HepG2 (cell line): ENCODE results near the gene IGSF21. TPM values are rescaled to one million over a fixed set of nuclear protein-coding genes. Genes with fewer than 3 reads are reported as not detected.

Experiments
- ATAC-seq: fragments of 200-7000 bp; cut with Tn5 transposase; 3 replicates; pipeline ENCODE4 v1.9.1; 2020; ENCODE audit warnings: mild to moderate bottlenecking, moderate library complexity
- BruUV-seq: library from RNA; stranded (reverse); fragments of 400-500 nt; replicated peaks from 2 replicates; lab custom pipeline; 2021; lab: Mats Ljungman, UMichigan
- CTCF ChIA-PET: fragments of 300-600 bp; formaldehyde crosslinking; extraction: SDS; loops from one replicate; lab custom pipeline; 2021; ENCODE audit warnings: low total read pairs, inconsistent platforms, low intra/inter-chr PET ratio; lab: Yijun Ruan, JAX
- POLR2A ChIA-PET: fragments of 350-600 bp; sonication (Branson Sonifier 250); formaldehyde crosslinking; loops from one replicate; lab custom pipeline; 2020; ENCODE audit warnings: antibody characterized with exemption, inconsistent platforms; lab: Yijun Ruan, JAX
- DNase-seq: peaks from one replicate; pipeline ENCODE4 v3.0.0-alpha.2; 2015; ENCODE audit warnings: low spot score
- FAIRE-seq: peaks from 3 replicates; lab custom pipeline; 2011; peaks lifted over from hg19 to GRCh38; lab: Jason Lieb, UNC
- H2AFZ ChIP-seq: one replicate; pipeline ENCODE4 v1.6.1; 2011; ENCODE audit warnings: low read length, inconsistent platforms
- H3K27ac ChIP-seq: fragments of 300-600 bp; 3 replicates; pipeline ENCODE4 v1.8.0; 2011; ENCODE audit warnings: mixed run types, mild to moderate bottlenecking, mixed read lengths, low read length, inconsistent platforms; ENCODE audit not compliant: insufficient read depth; ENCODE audit errors: extremely low read length
- H3K27me3 ChIP-seq, 2 experiments: fragments of 200-600 bp in 1 of 2; 2 replicates in 1 of 2; 3 replicates in 1 of 2; pipeline versions ENCODE4 v1.6.0 to v1.8.0; 2011; ENCODE audit warnings: low read length in 2 of 2, mild to moderate bottlenecking in 2 of 2, moderate library complexity in 2 of 2, inconsistent platforms in 1 of 2; ENCODE audit not compliant: insufficient read depth in 2 of 2, control insufficient read depth in 1 of 2
- H3K36me3 ChIP-seq, 2 experiments: fragments of 200-600 bp in 1 of 2; replicated peaks in 1 of 2; 2 replicates in 1 of 2; 3 replicates in 1 of 2; pipeline versions ENCODE4 v1.5.1 to v1.8.0; 2011; ENCODE audit warnings: low read length in 2 of 2, inconsistent platforms in 1 of 2; ENCODE audit not compliant: insufficient read depth in 2 of 2, control insufficient read depth in 1 of 2
- H3K4me1 ChIP-seq: 2 replicates; pipeline ENCODE4 v1.5.1; 2012; ENCODE audit warnings: low read length, inconsistent platforms; ENCODE audit not compliant: insufficient read depth
- H3K4me2 ChIP-seq: 2 replicates; pipeline ENCODE4 v1.6.0; 2011; ENCODE audit warnings: low read depth, low read length, inconsistent platforms
- H3K4me3 ChIP-seq, 3 experiments: fragments of 200-600 bp in 1 of 3; sonication (generic), shearing (Covaris generic) in 1 of 3; replicated peaks in 1 of 3; 2 replicates each; pipeline ENCODE4 v1.5.1; 2011 to 2016; ENCODE audit warnings: low read length in 3 of 3, inconsistent platforms in 2 of 3, low read depth in 2 of 3, mild to moderate bottlenecking in 2 of 3, control low read depth in 1 of 3, mixed read lengths in 1 of 3; ENCODE audit not compliant: insufficient read depth in 1 of 3
- H3K79me2 ChIP-seq: one replicate; pipeline ENCODE4 v1.6.1; 2011; ENCODE audit warnings: low read length, inconsistent platforms; ENCODE audit not compliant: insufficient read depth
- H3K9ac ChIP-seq: 2 replicates; pipeline ENCODE4 v1.6.0; 2011; ENCODE audit warnings: mild to moderate bottlenecking, low read depth, low read length, inconsistent platforms; ENCODE audit not compliant: insufficient read depth
- H3K9me3 ChIP-seq: 2 replicates; pipeline ENCODE4 v1.5.1; 2012; ENCODE audit warnings: mild to moderate bottlenecking, low read length
- H4K20me1 ChIP-seq: 2 replicates; pipeline ENCODE4 v1.6.0; 2011; ENCODE audit warnings: inconsistent platforms, mild to moderate bottlenecking, low read length, moderate library complexity; ENCODE audit not compliant: insufficient read depth
- ARNT ChIP-seq: fragments of 450-650 bp; IDR thresholded peaks from 2 replicates; pipeline ENCODE4 v1.6.1; 2017
- BCL6 ChIP-seq: IDR thresholded peaks from 2 replicates; pipeline ENCODE4 v1.6.1; 2016; ENCODE audit warnings: missing genetic modification reagents, missing compliant biosample characterization
- CCDC6 ChIP-seq: sonication (generic); formaldehyde crosslinking; IDR thresholded peaks from 2 replicates; pipeline ENCODE4 v1.8.1; 2022; ENCODE audit warnings: mild to moderate bottlenecking, missing genetic modification reagents, moderate library complexity
- KLF15 ChIP-seq: sonication (generic); formaldehyde crosslinking; IDR thresholded peaks from 2 replicates; pipeline ENCODE4 v1.8.1; 2023; ENCODE audit warnings: borderline replicate concordance, mild to moderate bottlenecking, inconsistent platforms, missing genetic modification reagents, mixed read lengths
- MXI1 ChIP-seq: IDR thresholded peaks from 3 replicates; pipeline ENCODE4 v1.6.1; 2012; ENCODE audit warnings: low read depth, low read length, inconsistent platforms, borderline replicate concordance
- RBM39 ChIP-seq: fragments of 200-400 bp; formaldehyde crosslinking; IDR thresholded peaks from one replicate; pipeline ENCODE4 v1.6.1; 2018; ENCODE audit warnings: antibody characterized with exemption, mild to moderate bottlenecking, low read depth, low read length; ENCODE audit not compliant: poor library complexity, severe bottlenecking
- ZNF205 ChIP-seq: IDR thresholded peaks from 2 replicates; pipeline ENCODE4 v1.6.1; 2018; ENCODE audit warnings: missing biosample characterization, missing genetic modification reagents
- ZNF264 ChIP-seq: sonication (generic); formaldehyde crosslinking; IDR thresholded peaks from 2 replicates; pipeline ENCODE4 v1.4.0; 2020; ENCODE audit warnings: missing genetic modification reagents
- ZNF317 ChIP-seq: sonication (generic); formaldehyde crosslinking; IDR thresholded peaks from 2 replicates; pipeline ENCODE4 v1.5.0; 2020; ENCODE audit warnings: mild to moderate bottlenecking, missing genetic modification reagents
- ZNF329 ChIP-seq: sonication (generic); formaldehyde crosslinking; IDR thresholded peaks from 2 replicates; pipeline ENCODE4 v1.9.0; 2021; ENCODE audit warnings: low read depth, mild to moderate bottlenecking, missing genetic modification reagents
- ZNF629 ChIP-seq: sonication (generic); formaldehyde crosslinking; conservative IDR thresholded peaks from 2 replicates; pipeline ENCODE4 v1.5.0; 2020; ENCODE audit warnings: missing genetic modification reagents
- ZSCAN25 ChIP-seq: sonication (generic); formaldehyde crosslinking; IDR thresholded peaks from 2 replicates; pipeline ENCODE4 v1.8.0; 2022; ENCODE audit warnings: mild to moderate bottlenecking, missing genetic modification reagents
- WGBS: methylation state at CpG from one replicate; pipeline ENCODE4 v1.1.6; 2017; ENCODE audit warnings: low lambda C conversion rate; 5-methylcytosine and 5-hydroxymethylcytosine counted together
- in situ Hi-C: cut with HindIII; loops from 2 replicates; pipeline ENCODE4 v1.10.0; 2017; ENCODE audit warnings: low pct_unique_long_range_greater_than_20kb; ENCODE audit not compliant: extremely low pct_ligation_motif_present
- intact Hi-C: fragments of 100-400 bp; cut with micrococcal nuclease; formaldehyde crosslinking; loops from one replicate; pipeline ENCODE4 v1.10.0; 2022; ENCODE audit not compliant: unreplicated experiment
- polyA plus RNA-seq, 8 experiments: library from polyadenylated mRNA; depleted of rRNA in 3 of 8; stranded (reverse) in 7 of 8; unstranded in 1 of 8; fragments of >200 nt; fragmentation: Illumina TruSeq in 4 of 8; extraction: Trizol in 4 of 8; gene quantifications; 2 replicates each; pipeline versions ENCODE4 v1.2.1 to v1.2.3, GENCODE V29; 2011 to 2016; ENCODE audit warnings: low read depth in 4 of 8, missing spikeins in 1 of 8, mixed read lengths in 1 of 8; ENCODE audit not compliant: insufficient read depth in 1 of 8
- total RNA-seq, 5 experiments: library from RNA; depleted of rRNA; stranded (reverse); fragments of >200 nt; fragmentation: Illumina TruSeq; extraction: Trizol; gene quantifications; 2 replicates each; pipeline ENCODE4 v1.2.3, GENCODE V29; 2016; ENCODE audit warnings: low read depth in 1 of 5
- TF ChIP-seq, protein P1 (sequence below): sonication (generic); formaldehyde crosslinking; IDR thresholded peaks from 2 replicates; pipeline ENCODE4 v1.5.1; 2020; ENCODE audit warnings: mild to moderate bottlenecking, missing genetic modification reagents, borderline replicate concordance
- TF ChIP-seq, protein P2 (sequence below): sonication (generic); formaldehyde crosslinking; IDR thresholded peaks from 2 replicates; pipeline ENCODE4 v1.5.0; 2020; ENCODE audit warnings: mild to moderate bottlenecking, missing genetic modification reagents
- TF ChIP-seq, protein P3 (sequence below): sonication (generic); formaldehyde crosslinking; IDR thresholded peaks from 2 replicates; pipeline ENCODE4 v1.8.1; 2022; ENCODE audit warnings: low read depth, mild to moderate bottlenecking, missing genetic modification reagents

IGSF21 gene
- total and polyA plus RNA-seq, 2 of the 13 experiments (the other 11 are each of a cell fraction or from before 2014, with no cell fraction given) = not detected

DNA sequence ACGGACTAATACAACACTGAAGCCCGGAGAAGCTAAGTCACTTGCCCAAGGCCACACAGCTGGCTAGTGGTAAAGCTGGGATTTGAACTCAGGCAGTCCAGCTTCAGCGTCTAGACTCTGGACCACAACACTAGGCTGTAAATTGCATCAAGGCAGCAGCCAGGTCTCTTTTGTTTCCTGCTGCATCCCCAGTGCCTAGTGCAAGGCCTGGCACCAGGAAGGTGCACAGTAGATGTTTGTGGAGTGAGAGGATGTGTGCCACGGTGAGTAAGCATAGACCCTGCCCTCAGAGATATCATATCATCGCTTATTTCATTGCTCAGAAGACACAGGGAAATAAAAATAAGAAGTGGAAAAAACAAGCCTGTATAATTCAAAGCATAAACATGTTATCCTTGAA lies 40.9 kb downstream of the IGSF21 start:
- H3K36me3 ChIP-seq = no peaks in the 10 kb centered on the region
- FAIRE-seq = no peak
- in situ Hi-C loops = no loop called here
- no peaks in the 10 kb centered on the region for H3K79me2 ChIP-seq
- intact Hi-C loops = no loop called here
- no peak overlapping the region for H3K4me3 ChIP-seq
- peaks cover 3 to 47% of the 10 kb centered on the region in 2 experiments; a peak in 3 of 5 replicates for H3K27me3 ChIP-seq
- no peak for DNase-seq
- H4K20me1 ChIP-seq = no peaks in the 10 kb centered on the region
- POLR2A ChIA-PET = no interaction called here
- H3K27ac ChIP-seq = no peak overlapping the region
- no peak overlapping the region for H3K4me2 ChIP-seq
- no peaks in the 10 kb centered on the region for H3K9me3 ChIP-seq
- ATAC-seq = no peak
- WGBS = 20% methylated on average over 4 of the region's 5 CpGs
- BruUV-seq = no TSS peak
- H3K4me1 ChIP-seq = no peaks in the 10 kb centered on the region
- CTCF ChIA-PET = no interaction called here
- no peak overlapping the region for H2AFZ ChIP-seq
- no peak overlapping the region for H3K9ac ChIP-seq
- TF ChIP-seq, protein P1, sequence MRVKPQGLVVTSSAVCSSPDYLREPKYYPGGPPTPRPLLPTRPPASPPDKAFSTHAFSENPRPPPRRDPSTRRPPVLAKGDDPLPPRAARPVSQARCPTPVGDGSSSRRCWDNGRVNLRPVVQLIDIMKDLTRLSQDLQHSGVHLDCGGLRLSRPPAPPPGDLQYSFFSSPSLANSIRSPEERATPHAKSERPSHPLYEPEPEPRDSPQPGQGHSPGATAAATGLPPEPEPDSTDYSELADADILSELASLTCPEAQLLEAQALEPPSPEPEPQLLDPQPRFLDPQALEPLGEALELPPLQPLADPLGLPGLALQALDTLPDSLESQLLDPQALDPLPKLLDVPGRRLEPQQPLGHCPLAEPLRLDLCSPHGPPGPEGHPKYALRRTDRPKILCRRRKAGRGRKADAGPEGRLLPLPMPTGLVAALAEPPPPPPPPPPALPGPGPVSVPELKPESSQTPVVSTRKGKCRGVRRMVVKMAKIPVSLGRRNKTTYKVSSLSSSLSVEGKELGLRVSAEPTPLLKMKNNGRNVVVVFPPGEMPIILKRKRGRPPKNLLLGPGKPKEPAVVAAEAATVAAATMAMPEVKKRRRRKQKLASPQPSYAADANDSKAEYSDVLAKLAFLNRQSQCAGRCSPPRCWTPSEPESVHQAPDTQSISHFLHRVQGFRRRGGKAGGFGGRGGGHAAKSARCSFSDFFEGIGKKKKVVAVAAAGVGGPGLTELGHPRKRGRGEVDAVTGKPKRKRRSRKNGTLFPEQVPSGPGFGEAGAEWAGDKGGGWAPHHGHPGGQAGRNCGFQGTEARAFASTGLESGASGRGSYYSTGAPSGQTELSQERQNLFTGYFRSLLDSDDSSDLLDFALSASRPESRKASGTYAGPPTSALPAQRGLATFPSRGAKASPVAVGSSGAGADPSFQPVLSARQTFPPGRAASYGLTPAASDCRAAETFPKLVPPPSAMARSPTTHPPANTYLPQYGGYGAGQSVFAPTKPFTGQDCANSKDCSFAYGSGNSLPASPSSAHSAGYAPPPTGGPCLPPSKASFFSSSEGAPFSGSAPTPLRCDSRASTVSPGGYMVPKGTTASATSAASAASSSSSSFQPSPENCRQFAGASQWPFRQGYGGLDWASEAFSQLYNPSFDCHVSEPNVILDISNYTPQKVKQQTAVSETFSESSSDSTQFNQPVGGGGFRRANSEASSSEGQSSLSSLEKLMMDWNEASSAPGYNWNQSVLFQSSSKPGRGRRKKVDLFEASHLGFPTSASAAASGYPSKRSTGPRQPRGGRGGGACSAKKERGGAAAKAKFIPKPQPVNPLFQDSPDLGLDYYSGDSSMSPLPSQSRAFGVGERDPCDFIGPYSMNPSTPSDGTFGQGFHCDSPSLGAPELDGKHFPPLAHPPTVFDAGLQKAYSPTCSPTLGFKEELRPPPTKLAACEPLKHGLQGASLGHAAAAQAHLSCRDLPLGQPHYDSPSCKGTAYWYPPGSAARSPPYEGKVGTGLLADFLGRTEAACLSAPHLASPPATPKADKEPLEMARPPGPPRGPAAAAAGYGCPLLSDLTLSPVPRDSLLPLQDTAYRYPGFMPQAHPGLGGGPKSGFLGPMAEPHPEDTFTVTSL (CRISPR knock-in tag) = no peak
- TF ChIP-seq KLF15 (CRISPR knock-in tag) = no peak
- TF ChIP-seq ZNF329 (CRISPR knock-in tag) = no peak
- no peak for TF ChIP-seq ZSCAN25
- TF ChIP-seq ARNT = no peak
- no peak for TF ChIP-seq ZNF264 (CRISPR knock-in tag)
- TF ChIP-seq ZNF317 = no peak
- no peak for TF ChIP-seq MXI1
- no peak for TF ChIP-seq ZNF629 (CRISPR knock-in tag)
- no peak for TF ChIP-seq CCDC6
- TF ChIP-seq, protein P2, sequence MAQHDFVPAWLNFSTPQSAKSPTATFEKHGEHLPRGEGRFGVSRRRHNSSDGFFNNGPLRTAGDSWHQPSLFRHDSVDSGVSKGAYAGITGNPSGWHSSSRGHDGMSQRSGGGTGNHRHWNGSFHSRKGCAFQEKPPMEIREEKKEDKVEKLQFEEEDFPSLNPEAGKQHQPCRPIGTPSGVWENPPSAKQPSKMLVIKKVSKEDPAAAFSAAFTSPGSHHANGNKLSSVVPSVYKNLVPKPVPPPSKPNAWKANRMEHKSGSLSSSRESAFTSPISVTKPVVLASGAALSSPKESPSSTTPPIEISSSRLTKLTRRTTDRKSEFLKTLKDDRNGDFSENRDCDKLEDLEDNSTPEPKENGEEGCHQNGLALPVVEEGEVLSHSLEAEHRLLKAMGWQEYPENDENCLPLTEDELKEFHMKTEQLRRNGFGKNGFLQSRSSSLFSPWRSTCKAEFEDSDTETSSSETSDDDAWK (CRISPR knock-in tag) = no peak
- TF ChIP-seq, protein P3, sequence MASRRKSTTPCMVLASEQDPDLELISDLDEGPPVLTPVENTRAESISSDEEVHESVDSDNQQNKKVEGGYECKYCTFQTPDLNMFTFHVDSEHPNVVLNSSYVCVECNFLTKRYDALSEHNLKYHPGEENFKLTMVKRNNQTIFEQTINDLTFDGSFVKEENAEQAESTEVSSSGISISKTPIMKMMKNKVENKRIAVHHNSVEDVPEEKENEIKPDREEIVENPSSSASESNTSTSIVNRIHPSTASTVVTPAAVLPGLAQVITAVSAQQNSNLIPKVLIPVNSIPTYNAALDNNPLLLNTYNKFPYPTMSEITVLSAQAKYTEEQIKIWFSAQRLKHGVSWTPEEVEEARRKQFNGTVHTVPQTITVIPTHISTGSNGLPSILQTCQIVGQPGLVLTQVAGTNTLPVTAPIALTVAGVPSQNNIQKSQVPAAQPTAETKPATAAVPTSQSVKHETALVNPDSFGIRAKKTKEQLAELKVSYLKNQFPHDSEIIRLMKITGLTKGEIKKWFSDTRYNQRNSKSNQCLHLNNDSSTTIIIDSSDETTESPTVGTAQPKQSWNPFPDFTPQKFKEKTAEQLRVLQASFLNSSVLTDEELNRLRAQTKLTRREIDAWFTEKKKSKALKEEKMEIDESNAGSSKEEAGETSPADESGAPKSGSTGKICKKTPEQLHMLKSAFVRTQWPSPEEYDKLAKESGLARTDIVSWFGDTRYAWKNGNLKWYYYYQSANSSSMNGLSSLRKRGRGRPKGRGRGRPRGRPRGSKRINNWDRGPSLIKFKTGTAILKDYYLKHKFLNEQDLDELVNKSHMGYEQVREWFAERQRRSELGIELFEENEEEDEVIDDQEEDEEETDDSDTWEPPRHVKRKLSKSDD (CRISPR knock-in tag) = no peak
- no peak for TF ChIP-seq ZNF205
- no peak for TF ChIP-seq RBM39
- TF ChIP-seq BCL6 (CRISPR knock-in tag) = no peak
